ENCODE results near the gene TAS2R19.
"Not testable (repeated sequence)": the region's sequence is repeated elsewhere in the genome, so short reads cannot be mapped to it uniquely, and the experiment has no call there.

Gene TAS2R19, protein sequence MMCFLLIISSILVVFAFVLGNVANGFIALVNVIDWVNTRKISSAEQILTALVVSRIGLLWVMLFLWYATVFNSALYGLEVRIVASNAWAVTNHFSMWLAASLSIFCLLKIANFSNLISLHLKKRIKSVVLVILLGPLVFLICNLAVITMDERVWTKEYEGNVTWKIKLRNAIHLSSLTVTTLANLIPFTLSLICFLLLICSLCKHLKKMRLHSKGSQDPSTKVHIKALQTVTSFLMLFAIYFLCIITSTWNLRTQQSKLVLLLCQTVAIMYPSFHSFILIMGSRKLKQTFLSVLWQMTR

DNA sequence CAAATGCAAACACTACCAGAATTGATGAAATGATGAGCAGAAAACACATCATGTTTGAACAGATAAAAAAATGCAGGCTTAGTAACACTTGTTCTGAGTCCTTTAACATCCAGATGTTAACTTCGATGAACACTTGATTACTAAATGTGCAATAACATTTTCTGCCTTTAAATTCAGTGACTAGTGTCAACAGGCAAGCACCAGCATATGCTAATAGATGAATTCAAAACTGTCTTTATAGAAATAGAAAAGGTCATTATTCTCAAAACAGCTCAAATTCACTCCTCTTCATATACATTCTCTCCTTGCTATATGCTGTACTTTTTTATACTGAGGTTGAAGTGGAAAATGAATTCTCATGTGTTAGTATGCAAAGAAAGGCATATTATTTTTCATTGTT is at the start of gene TAS2R19:
TSS of gene TAS2R19 (minus strand) at position 101 of the 400 bp plus-strand sequence. CDS start at position 52, 49 bp downstream.
- DNase-seq: no peak

DNA sequence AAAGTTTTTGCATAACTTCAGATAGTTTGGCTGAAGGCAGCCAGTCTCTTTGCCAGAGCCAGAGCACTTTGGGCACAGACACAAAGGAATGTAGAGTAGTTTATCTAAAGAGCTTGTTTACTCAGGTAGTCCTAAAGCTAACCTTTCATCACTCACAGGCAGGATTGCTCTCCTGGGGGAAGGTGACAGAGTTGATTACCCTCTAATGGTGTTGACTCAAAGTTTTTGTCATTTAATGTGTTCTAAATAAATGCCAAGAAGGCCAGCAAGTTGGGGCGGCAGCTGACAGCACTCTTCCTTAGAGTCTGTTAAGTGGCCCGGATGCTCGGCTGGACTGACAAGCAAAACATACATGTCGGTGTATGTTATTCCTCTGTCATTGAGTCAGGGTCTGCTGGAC is 49.0 kb upstream of the TAS2R19 start:
- no peak for DNase-seq

DNA sequence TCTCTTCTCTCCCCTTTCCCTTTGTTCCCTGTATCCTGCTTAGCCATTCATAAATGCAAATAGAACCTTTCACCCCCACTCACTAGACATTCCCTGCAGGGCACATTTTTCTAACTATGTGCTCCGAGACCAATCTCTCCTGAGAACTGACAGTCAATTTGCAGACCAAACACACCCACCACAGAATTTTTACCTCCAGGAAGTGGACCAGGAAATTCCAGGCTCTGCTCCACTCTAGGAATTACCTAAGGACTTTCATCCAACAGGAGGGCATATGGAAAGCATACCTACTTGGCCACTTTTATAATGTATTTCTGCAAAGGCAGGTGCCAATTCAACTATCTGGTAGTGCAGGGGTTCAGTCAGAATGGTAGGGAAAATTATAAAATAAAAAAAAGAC is 48.6 kb upstream of the TAS2R19 start:
- DNase-seq: no peak

DNA sequence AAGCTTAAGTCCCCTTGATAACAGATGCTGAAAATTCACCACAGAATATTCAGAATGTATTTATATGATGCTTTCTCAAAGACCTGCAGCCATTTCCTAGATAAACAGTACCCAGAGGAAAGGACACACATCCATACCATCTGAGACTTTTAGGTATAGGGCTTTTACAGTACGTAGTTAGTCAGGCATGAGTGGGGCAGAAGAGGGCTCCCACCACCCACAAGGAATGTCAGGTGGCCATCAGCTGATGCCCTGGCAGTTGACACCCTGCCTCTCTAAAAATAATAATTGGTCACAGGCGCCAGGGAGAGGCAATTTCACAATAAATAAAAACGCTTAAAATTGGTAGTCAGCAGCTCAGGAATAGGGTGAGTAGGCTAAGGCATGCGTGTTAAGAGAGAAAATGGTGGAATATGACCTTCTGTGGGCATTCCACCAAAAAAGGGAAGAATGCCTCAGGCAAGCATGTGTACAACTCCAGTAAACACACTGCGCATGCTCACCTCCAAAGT is 47.5 kb upstream of the TAS2R19 start:
- no peak for DNase-seq

DNA sequence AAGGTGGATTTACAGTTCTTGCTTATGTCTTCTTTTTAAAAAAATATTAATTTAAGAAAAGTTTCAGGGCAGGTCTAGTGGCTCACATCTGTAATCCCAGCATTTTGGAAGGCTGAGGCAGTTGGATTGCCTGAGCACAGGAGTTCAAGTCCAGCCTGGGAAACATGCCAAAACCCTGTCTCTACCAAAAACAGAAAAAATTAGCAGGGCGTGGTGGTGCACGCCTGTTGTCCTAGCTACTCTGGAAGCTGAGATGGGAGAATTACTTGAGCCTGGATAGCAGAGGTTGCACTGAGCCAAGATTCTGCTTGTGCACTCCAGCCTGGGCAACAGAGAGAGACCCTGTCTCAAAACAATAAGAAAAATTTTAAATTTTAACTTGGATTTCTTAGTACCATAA is 45.1 kb upstream of the TAS2R19 start:
- DNase-seq: peak; percentile 4

DNA sequence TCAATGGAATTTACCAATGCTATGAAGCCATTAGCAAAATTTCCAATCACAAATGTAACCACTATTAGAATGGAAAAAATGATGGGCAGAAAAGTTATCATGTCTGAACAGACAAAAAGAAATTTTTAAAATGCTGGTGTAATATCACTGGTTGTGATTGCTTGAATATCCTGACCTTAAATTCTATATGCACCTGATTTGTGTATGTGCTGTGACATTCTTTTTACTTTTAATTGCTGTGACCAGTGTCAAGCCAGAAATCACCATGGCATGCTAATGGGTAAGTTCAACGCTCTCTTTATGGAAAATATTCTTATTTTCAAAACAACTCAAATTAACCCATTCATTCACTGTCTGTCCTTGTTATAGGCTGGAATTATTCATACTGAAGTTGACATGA is 39.8 kb upstream of the TAS2R19 start, which contains the start of gene TAS2R46:
TSS of gene TAS2R46 (minus strand) at position 101 of the 400 bp plus-strand sequence. CDS start at position 101, 0 bp downstream.
- not testable (repeated sequence) for DNase-seq

DNA sequence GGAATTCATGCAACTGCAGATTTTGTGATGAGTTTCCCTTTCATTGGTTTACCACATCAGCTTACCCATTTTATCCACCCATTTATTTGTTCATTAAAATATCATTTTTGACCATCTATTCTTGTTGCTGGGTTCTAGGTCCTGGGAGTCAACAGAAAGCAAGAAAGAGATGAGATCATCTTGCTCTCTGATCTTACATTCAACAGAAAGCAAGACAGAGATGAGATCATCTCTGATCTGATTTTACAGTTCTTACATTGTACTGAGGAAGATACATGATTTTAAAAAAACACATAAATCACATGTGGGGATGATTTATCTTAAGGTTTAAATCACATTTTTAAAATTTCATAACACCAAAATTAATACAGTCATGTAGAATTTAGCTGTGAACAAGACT is 37.4 kb upstream of the TAS2R19 start:
- DNase-seq: no peak

DNA sequence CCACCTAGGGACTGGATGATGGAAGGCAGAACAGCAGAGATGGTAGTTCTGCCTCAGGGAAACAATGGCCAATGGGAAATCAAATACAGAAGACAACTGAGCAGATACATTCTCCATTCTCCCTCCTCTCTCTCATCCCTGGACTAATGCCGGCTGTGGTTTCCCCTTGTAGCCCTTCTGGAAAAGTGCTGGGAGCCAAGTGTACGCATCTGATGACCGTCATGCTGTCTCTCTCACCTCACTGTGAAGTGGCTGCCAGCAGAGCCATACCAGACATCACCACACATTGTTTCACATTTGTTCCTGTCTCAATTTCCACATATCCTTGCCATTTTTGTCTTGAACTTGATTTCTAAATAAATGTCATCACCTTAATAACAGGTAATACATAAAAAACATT is 36.6 kb upstream of the TAS2R19 start:
- DNase-seq: no peak

DNA sequence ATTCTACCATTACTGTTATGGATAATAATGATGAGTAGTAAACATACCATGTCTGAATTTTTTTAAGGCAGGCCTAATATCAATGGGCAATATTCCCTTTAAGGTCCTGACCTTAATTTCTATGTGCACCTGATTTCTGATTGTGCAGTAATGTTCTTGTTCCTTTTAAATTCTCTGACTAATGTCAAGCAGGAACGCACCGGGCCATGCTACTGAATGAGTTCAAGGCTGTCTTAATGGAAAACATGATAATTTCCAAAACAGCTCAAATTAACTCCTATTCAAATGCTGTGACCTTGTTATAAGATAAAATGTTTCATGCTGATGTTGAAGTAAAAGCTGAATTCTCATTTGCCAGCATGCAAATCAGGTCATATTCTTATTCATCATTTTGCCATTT is 32.9 kb upstream of the TAS2R19 start:
- DNase-seq: no peak

DNA sequence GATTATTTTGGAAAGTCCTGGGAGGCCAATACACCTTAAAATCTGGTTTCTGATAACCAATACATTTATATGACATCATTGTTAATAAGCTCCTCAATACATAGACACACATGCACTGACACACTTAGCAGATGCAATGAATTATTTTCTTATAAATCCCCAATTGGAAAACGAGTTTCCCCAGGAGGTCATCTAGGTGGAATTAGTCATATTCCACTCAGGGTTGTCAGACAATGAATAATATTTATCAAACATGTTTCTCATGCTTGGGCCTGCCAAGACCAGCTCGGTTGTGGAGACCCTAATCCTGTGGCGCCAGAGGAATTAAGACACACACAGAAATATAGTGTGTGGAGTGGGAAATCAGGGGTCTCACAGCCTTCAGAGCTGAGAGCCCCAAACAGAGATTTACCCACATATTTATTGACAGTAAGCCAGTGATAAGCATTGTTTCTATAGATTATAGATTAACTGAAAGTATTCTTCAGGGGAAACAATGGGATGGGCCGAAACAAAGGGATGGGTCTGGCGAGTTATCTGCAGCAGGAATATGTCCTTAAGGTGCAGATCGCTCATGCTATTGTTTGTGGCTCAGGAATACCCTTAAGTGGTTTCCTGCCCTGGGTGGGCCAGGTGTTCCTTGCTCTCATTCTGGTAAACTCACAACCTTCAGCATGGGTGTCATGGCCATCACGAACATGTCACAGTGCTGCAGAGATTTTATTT is 27.5 kb upstream of the TAS2R19 start:
- not testable (repeated sequence) for DNase-seq

DNA sequence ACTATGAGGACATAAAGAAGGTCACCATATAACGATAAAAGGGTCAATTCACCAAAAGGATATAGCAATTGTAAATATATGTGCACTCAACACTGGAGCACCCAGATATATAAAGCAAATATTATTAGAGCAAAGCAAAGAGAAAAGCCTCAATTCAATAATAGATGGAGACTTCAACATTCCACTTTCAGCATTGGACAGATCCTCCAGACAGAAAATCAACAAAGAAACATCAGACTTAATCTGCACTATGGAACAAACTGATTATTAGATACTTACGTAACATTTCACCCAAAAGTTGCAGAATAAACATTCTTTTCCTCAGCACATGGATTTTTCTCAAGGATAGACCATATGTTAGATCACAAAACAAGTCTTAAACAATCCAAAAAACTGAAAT is 18.9 kb upstream of the TAS2R19 start:
- DNase-seq: not testable (repeated sequence)

DNA sequence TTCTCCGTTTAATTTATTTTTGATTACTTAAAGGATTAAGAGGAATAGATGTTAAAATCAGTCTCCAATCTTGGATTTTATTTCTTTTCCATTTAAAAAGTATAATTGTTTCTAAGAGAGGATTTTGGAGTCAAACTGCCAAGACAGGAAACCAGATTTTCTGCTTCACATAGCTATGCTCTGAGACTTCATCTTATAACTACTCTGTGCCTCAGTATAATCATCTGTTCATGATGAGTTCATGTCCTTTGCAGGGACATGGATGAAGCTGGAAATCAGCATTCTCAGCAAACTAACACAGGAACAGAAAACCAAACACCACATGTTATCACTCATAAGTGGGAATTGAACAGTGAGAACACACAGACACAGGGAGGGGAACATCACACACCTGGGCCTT is 17.7 kb upstream of the TAS2R19 start:
- no peak for DNase-seq

DNA sequence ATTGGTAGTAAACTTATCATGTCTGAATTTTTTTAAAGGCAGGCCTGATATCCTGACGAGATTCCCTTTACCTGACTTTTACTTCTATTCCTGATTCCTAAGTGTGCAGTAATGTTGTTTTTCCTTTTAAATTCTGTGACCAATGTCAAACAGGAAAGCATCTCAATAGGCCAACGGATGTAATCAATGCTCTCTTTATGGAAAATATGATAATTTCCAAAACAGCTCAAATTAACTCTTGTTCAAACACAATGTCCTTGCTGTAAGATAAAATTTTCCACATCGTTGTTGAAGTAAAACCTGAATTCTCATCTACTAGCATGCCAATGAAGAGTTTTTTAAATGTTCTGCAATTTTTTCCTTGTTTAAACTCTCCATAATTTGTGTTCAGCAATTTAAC is 16.8 kb upstream of the TAS2R19 start:
- no peak for DNase-seq

DNA sequence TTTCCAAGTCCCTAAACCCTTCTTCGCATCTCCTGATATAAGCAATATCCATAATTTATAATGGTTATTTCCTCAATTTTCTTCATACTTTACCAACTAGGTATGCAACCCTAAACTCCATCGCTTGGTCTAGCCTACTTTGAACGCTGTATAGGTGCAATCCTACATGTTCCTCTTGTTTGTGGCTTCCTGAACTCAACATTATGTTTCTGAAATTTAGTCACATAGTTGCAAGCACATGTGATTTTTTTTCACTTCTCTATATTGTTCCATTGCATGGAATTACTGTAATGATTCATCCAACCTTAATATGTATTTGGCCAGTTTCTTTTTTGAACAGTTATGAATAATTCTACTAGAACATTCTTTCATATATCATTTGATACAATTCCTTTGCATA is 11.5 kb upstream of the TAS2R19 start:
- DNase-seq: not testable (repeated sequence)

DNA sequence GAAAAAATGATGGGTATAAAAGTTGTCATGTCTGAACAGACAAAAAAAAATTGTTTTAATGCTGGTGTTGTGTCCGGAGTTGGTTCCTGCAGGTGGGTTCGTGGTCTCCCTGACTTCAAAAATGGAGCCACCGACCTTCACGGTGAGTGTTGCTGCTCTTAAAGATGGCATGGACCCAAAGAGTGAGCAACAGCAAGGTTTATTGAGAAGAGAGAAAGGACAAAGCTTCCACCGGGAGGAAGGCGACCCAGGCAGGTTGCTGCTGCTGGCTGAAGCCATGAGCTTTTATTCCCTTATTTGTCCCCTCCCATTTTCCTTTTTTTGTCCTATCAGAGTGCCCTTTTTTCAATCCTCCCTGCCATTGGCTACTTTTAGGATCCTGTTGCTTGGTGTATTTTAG is 8.9 kb upstream of the TAS2R19 start, which contains the start of gene TAS2R31:
TSS of gene TAS2R31 (minus strand) at position 101 of the 400 bp plus-strand sequence. CDS start at position 29, 72 bp downstream.
- DNase-seq: no peak

DNA sequence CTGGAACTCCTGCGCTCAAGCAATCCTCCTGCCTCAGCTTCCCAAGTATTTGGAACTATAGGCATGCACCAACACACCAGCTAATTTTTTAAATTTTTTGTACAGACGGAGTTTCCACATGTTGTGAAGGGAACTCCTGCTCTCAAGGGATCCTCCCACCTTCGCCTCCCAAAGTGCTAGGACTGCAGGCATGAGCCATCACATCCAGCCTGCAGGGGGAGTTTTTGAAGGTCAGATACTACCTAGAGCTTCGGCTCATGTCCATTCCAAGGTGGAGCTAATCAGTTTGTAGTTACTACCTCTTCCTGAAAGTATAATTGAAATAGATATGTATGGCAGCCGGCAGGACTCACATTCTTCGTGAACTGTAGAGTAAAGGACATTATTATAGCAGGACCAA is 3.7 kb upstream of the TAS2R19 start:
- no peak for DNase-seq

DNA sequence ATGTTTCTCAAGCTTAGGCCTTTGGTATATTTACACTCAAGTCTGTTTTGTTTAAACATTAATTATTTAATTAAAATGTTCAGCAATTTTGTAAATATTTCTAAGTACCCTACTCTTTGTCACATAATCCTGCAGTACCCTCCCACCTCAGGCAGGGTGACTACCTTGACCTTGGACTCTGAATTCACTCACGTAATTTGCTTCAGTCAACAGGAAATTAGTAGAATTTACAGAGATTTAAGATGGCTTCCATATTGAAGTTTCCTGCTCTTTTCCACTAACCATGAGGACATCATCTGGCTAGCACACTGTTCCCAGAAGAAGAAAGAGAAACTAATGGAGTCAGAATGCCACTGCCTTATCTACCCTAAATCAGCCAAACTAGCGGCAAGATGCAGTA is 967 bp upstream of the TAS2R19 start:
- DNase-seq: no peak

DNA sequence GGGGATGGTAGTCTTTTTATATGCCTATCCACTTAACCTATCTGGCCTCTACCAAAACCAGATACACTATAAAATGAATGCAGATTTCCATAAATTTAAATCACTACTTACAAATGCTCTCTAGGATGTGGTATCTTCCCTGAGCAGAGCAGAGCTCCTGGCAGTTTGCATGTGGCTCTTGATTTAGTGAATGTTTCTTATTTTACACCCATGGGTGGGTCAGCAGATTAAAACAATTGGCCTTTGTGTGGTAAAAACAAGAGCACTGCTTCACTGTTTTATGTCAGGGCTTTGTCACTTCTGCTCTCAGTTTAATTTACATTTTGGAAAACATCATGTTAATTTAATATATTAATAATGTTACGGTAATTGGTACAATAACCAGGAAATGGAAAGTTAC is 5.5 kb downstream of the TAS2R19 start:
- no peak for DNase-seq

DNA sequence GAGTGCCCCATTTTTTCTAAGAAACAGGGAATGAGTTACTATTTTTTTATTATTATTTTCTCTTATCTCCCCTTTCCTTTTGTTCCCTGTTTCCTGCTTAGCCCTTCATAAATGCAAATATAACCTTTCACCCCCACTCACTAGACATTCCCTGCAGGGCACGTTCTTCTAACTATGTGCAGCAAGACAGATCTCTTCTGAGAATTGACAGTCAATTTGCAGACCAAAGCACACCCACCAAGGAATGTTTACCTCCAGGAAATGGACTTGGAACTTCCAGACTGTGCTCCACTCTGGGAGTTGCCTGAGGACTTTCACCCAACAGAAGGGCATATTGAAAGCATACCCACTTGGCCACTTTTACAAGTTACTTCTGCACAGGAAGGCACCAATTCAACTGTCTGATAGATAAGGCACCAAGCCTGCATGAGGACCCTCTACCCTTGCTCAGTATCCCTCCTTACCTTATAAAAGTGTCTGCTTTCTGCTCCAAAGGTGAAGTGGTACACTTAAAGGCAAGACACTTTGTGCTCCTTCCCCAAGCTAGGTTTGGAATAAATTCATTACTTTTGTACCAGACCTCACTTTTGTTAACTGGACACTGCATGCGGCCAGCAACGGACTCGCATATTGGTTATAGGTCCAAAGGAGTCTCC is 6.5 kb downstream of the TAS2R19 start:
- no peak for DNase-seq

DNA sequence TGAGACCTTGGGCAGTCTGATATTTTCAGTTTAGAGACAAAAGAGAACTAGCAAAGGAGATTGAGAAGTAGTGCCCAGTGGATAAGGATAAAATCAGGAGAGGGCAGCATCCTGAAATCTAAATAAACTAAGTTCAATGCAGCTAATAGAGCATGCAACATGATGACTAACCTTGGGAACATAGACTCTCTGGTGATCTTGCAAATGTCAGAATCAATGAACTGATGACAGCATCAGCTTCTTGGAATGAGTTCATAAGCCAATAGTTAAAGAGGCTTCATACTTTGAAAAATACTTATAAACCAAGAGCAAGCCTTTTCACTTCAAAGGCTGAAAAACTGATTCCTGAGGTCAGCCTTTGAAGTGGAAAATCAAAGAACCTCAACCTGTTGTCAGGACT is 8.2 kb downstream of the TAS2R19 start:
- no peak for DNase-seq

DNA sequence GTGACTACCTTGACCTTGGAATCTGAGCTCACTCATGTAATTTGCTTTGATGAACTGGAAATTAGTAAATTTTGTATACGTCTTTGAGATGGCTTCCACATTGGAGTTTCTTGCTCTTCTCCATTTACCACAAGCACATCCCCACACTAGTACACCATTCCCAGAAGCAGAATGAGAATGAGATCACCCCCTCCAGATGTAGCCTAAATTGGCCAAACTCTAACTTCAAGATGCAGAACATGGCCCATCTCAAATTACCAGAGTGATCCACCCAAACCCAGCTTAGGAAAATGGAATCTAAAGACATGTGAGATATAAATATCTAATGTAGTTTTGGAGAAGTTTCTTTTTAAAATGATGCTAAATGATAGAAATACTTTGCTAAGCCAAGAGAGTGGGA is 14.8 kb downstream of the TAS2R19 start:
- no peak for DNase-seq

DNA sequence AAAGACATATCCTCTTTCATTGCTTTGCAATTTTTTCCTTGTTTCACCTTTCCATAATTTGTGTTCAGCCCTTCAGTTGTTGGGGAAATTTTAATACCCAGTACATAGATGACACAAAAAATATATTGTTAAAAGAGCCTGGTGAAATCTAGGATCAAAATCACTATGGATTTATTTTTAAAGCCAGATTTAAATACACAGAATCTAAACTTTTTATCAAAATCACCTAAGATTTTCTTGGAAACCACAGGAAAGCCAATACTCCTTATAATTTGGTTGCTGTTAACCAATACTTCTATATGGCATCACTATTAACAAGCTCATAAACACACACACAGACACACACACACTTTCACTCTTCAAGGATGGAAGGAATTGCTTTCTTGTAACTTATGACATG is 24.2 kb downstream of the TAS2R19 start, which contains the start of gene TAS2R20:
TSS of gene TAS2R20 (minus strand) at position 101 of the 400 bp plus-strand sequence. CDS start 429 bp downstream, outside the sequence.
- no peak for DNase-seq

DNA sequence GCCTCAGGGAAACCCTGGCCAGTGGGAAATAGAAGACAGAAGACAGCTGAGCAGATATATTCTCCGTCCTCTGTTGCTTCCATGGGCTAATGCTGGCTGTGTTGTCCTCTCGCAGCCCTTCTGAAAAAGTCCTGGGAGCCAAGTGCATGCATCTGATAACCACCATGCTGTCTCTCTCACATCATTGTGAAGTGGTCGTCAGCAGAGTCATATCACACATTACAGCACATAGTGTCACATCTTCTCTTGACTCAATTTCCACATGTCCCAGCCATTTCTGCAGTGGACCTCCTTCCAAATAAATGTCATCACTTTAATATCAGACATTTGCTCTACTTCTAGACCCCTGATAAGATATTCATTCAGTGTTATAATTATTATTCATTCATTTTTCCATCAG is 28.1 kb downstream of the TAS2R19 start:
- DNase-seq: no peak

Measured in RPMI8226 (cell line).